Activated CD8-positive, alpha-beta memory T cell treated with anti-CD3 and anti-CD28 coated beads, Interleukin-2, amount 50 U/mL, for 48 hours (primary cell): Measurements from ENCODE around the gene GRIK2.

ENCODE experiments used
- DNase-seq: peaks from one replicate; pipeline ENCODE4 v3.0.0-alpha.2; 2020

The GRIK2 gene

GRCh38 chr6:101921829-101922450 lies 528.4 kb downstream of the GRIK2 start:
- DNase-seq, result no peak

- DNase-seq, result no peak
Measured at GRCh38 chr6:101926149-101926925, 532.8 kb downstream of the GRIK2 start.

GRCh38 chr6:101931766-101932165 lies 538.3 kb downstream of the GRIK2 start:
- no peak for DNase-seq

DNA sequence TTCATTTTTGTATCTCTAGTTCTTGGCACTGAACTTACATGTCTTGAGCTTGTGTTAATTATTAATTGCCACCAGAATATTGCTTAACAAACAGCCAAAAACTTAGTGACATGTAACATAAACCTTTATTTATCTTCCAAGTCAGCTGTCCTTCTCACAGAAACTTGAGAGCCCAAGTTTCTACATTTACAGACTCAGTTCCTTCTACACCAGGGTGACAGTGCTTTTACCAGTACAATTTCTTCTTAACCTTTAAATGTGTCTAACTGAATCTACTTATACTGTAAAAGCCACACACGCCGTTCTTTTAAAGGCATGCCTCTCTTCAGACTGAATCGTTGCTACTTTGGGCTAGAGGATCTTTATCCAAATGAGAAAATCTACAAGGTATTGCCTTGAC lies 539.2 kb downstream of the GRIK2 start:
- no peak for DNase-seq

GRCh38 chr6:101935732-101936131 lies 542.2 kb downstream of the GRIK2 start:
- DNase-seq, result no peak

DNA sequence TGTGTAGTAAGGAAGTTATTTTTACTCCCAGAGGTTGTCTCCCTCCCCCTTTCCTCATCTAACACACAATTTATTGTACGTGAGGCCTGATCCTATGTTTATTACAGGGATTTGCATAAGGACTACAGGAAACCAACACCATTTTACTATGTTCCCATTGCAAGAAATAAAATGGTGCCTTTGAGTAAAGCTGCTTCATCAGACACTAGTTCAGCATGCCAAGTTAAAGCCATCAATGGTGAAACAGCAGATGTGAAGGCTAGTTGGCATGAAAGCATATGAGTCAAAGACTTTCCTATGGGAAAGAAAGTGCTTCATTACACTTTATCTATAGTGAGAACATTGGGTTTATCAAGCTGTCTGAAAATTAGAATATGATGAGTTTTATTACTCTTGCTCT lies 543.0 kb downstream of the GRIK2 start:
- DNase-seq, result no peak

DNA sequence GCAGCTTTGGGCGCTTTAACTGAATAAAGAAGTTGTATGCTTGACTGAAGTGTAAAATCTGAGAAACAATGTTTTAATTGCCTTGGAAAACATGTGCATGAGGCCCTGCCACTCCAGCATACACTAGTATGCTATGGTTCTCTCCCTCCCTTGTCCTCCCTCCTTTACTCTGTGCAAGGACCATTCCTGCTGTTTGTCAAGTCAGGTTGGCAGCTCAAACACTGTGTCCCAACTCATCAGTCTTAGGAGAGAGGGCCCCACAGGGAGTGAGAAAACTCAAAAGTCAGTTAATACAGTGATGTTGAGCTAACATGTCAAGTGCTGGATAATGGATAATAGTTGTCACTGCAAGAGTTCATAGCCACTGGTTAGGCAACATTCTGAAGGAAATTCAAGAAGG lies 543.6 kb downstream of the GRIK2 start:
- DNase-seq, result no peak

DNA sequence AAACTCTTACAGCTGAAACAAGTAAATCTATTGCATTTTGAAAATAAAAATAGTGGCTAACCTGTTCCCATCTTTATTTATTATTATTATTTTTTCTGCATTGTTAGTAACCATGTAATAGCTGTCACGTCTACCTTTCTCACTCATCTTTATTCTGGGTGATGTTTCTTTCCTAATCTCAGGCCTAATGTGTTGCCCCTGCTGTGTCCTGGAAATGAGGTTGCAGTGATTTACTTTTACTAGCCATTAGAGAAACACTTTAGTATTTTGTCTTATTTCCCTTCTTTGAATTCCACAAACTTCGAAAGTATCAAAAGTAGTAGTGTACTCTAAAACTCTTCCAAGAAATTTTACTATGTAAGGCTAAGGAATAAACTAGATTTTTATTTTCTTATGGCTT lies 546.9 kb downstream of the GRIK2 start:
- no peak for DNase-seq

DNA sequence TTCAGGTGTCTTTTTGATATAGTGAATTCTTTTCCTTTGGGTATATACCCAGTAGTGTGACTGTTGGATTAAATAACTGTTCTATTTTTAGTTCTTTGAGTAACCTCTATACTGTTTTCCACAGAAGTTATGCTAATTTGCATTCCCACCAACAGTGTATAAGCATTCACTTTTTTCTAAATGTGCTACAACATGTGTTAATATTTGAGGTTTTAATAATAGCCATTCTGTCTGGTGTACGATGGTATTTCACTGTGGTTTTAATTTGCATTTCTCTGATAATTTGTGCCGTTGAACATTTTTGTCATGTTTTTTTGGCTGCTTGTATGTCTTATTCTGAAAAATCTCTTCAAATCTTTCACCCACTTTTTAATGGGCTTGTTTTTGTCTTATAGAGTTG lies 563.5 kb downstream of the GRIK2 start:
- no peak for DNase-seq

- no peak for DNase-seq
Measured at GRCh38 chr6:101961357-101961756, 567.8 kb downstream of the GRIK2 start.

DNA sequence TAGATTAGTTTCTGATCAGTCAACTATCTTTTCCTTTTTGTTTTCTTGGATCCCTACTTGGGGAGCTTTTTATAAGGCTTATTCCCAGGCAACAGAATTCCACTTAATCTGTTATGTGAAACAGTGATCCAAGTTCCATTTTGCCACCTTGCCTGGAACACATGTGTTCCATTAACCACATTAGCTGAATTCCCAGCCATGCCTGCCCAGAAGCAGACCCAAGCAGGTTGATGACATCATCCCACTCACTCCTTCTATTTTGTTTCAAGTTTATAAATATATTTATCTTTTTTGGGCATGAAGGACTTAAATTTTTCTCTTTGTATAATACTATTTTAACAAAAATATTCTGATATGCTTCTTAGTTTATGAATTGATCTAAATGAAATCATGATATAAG lies 587.4 kb downstream of the GRIK2 start:
- no peak for DNase-seq

DNA sequence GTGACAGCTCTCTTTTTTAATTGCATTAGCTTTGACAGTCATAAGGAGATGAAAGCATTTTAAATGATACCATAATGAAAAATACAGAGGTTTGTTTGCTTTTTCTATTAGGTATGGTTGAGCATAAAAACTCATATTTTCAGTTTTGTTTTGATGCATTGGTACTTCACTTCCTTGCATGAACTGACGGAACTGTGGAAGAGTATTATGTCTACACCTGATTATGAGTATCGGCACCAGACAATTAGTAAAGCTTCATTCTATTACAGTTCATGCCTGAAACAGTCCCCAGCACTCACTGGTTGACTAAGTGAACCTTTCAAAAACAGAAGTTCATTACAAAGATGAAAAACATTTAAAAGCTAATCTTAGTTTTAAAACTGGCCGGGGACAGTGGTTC lies 593.0 kb downstream of the GRIK2 start:
- no peak for DNase-seq

DNA sequence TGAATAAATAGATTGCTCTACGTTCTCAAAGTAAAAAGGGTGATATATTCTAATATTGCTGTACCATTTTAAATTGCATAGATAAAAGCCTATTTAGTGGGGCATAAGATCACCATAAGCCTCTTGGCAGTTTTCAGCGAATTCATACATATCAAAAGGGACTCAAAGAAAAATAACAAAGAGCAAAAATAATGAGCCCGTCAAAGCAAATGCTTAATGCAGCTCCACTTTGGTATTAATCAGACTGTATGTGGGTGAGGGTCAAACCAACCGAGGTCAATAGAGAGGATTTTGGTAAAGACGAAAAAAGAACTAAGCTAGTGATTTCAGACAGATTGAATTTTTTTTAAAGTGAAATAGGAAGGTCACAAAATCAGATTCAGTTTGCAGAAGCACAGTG lies 598.8 kb downstream of the GRIK2 start:
- DNase-seq, result no peak

GRCh38 chr6:101994521-101994920 lies 601.0 kb downstream of the GRIK2 start:
- DNase-seq, result no peak

DNA sequence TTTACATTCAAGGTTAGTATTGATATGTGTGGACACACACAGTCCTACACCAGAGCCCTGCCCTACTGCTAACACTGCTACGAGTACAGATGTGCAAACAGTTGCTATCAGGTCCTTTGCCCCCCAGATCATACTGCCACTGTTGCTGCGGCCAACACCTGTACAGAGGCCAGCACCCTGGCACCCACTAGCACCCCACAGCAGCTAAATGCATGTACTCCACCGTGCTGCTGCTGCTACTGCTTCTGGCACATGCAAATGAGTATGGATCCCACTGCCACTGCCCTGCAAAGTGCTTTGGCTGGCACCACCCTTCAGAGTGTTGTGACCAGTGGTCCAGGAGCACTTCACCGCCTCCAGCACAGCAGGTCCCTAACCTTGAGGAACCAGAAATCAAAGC lies 621.9 kb downstream of the GRIK2 start:
- no peak for DNase-seq

GRCh38 chr6:102022281-102022680 lies 628.8 kb downstream of the GRIK2 start:
- no peak for DNase-seq

GRCh38 chr6:102022803-102023202 lies 629.3 kb downstream of the GRIK2 start:
- no peak for DNase-seq

DNA sequence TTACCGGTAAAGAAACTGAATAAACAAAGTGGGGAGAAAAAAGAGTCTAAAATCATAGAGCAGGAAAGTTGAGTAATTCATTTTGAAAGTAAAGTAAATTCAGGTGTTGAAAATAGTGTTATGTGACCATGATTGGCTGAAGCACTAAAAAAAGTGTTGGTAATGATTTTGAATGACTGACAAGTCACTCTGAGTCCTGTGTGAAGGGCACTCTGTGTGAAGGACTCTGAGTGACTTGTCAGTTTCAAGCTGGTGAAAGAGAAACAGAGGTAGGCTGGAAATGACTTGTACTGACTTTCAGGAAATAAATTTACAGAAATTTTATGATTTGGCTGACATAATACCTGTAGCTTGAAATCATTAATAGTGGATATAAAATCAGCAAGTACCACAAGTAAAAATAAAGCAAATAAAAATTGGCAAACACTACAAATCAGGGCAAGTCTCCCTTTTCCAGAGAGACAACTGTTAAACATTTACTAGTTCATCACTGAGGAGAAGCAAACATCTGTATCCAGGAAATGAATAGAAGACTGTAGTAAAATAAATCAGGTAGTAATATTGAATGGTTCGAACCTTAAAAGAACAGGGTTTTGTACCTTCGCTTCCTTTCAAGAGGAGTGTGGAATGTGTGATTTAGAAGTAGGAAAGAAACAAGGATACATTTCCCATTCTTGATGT lies 630.6 kb downstream of the GRIK2 start:
- no peak for DNase-seq

GRCh38 chr6:102026649-102027048 lies 633.1 kb downstream of the GRIK2 start:
- no peak for DNase-seq

GRCh38 chr6:102028176-102028575 lies 634.7 kb downstream of the GRIK2 start:
- no peak for DNase-seq

GRCh38 chr6:102038964-102039363 lies 645.5 kb downstream of the GRIK2 start:
- no peak for DNase-seq

DNA sequence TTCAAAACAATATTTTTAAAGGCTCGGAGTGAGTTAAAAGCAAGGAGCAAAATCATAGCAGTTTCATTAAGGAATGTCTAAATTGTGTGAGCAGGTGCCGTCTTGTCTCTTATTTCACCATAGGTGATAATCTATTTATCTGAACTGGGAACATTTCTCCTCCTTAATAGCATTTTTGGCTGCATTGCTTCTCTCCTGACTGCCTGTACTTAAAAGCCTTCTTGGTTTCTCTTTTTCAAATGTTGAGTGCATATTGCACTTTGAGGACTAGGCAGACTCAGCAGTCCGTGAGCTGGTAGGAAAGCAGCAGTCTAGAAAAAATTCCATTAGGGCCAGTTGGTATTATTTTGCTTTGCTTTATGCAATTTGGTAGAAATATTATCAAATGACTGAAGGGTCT lies 645.9 kb downstream of the GRIK2 start:
- DNase-seq, result no peak

- DNase-seq, result no peak
Measured at GRCh38 chr6:102051001-102051400, 657.5 kb downstream of the GRIK2 start.

DNA sequence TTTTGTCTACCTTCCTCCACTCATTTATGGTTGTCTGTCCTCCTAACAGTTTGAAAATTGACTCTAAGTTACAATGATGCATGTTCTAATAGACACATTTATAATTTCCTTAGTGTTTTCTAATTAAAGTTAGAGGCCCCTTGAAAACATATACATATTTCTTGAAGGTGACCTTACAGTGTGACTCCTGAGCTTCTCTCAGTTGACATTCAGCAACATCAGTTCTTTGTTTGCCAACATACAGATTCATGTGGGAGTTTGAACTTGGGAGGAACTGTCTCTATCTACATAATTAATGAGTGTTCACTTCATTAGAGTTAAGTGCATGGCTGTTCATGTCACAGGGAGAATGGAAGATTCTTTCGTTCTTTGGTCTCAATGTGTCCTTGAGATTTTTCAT lies 658.2 kb downstream of the GRIK2 start:
- no peak for DNase-seq
